ENCODE results near the gene MANBA.

The MANBA gene

GRCh38 chr4:102760645-102761295 is at the start of gene MANBA:
Gene MANBA, minus strand, starts transcription at chr4:102760968. Its CDS starts 74 bp downstream, at chr4:102760894.
- peak; percentile 80 for DNase-seq (ENCODE audit: low read depth)

GRCh38 chr4:102809691-102810090 is 48.9 kb upstream of the MANBA start:
- DNase-seq (ENCODE audit: low read depth), result peak; percentile 62

GRCh38 chr4:102809190-102809589 is 48.4 kb upstream of the MANBA start:
- DNase-seq (ENCODE audit: low read depth), result no peak

GRCh38 chr4:102808009-102808408 is 47.2 kb upstream of the MANBA start:
- DNase-seq (ENCODE audit: low read depth), result no peak

- DNase-seq (ENCODE audit: low read depth), result no peak
Observed at GRCh38 chr4:102807345-102807744, 46.6 kb upstream of the MANBA start.

- no peak for DNase-seq (ENCODE audit: low read depth)
Observed at GRCh38 chr4:102799816-102800215, 39.0 kb upstream of the MANBA start.

- DNase-seq (ENCODE audit: low read depth), result no peak
Observed at GRCh38 chr4:102794999-102795398, 34.2 kb upstream of the MANBA start.

- DNase-seq (ENCODE audit: low read depth), result no peak
Observed at GRCh38 chr4:102792361-102792936, 31.7 kb upstream of the MANBA start.

- DNase-seq (ENCODE audit: low read depth), result no peak
Observed at GRCh38 chr4:102791318-102791835, 30.6 kb upstream of the MANBA start.

GRCh38 chr4:102789317-102789717 is 28.5 kb upstream of the MANBA start:
- peak; percentile 64 for DNase-seq (ENCODE audit: low read depth)

- no peak for DNase-seq (ENCODE audit: low read depth)
Observed at GRCh38 chr4:102787944-102788343, 27.2 kb upstream of the MANBA start.

- peak; percentile 64 for DNase-seq (ENCODE audit: low read depth)
Observed at GRCh38 chr4:102787096-102787881, 26.5 kb upstream of the MANBA start.

GRCh38 chr4:102786279-102786678 is 25.5 kb upstream of the MANBA start:
- no peak for DNase-seq (ENCODE audit: low read depth)

- no peak for DNase-seq (ENCODE audit: low read depth)
Observed at GRCh38 chr4:102783006-102783405, 22.2 kb upstream of the MANBA start.

GRCh38 chr4:102781570-102781969 is 20.8 kb upstream of the MANBA start:
- no peak for DNase-seq (ENCODE audit: low read depth)

GRCh38 chr4:102780476-102781144 is 19.8 kb upstream of the MANBA start:
- no peak for DNase-seq (ENCODE audit: low read depth)

GRCh38 chr4:102779204-102779603 is 18.4 kb upstream of the MANBA start:
- DNase-seq (ENCODE audit: low read depth), result no peak

GRCh38 chr4:102778720-102779119 is 18.0 kb upstream of the MANBA start:
- no peak for DNase-seq (ENCODE audit: low read depth)

GRCh38 chr4:102775805-102776204 is 15.0 kb upstream of the MANBA start:
- DNase-seq (ENCODE audit: low read depth), result no peak

GRCh38 chr4:102774254-102774653 is 13.5 kb upstream of the MANBA start:
- no peak for DNase-seq (ENCODE audit: low read depth)

- no peak for DNase-seq (ENCODE audit: low read depth)
Observed at GRCh38 chr4:102772738-102773340, 12.1 kb upstream of the MANBA start.

- DNase-seq (ENCODE audit: low read depth), result no peak
Observed at GRCh38 chr4:102764901-102765300, 4.1 kb upstream of the MANBA start.

All from EH (cell line).